IPS-20b (cell line): Measurements from ENCODE around the gene CRY1.

Source experiments
- H3K27ac ChIP-seq: one replicate; pipeline ENCODE4 v1.5.1; 2013; ENCODE audit warnings: low read length
- H3K27me3 ChIP-seq: 2 replicates; pipeline ENCODE4 v1.6.1; 2013; ENCODE audit warnings: mild to moderate bottlenecking, low read length, inconsistent platforms; ENCODE audit not compliant: insufficient read depth
- H3K36me3 ChIP-seq: 2 replicates; pipeline ENCODE4 v1.6.1; 2013; ENCODE audit warnings: low read depth, mild to moderate bottlenecking, inconsistent platforms, low read length, moderate library complexity; ENCODE audit not compliant: insufficient read depth
- H3K4me1 ChIP-seq: 2 replicates; pipeline ENCODE4 v1.6.1; 2013; ENCODE audit warnings: mild to moderate bottlenecking, control low read depth, inconsistent platforms, low read length, moderate library complexity; ENCODE audit not compliant: insufficient read depth
- H3K4me3 ChIP-seq: 2 replicates; pipeline ENCODE4 v1.5.1; 2013; ENCODE audit warnings: mild to moderate bottlenecking, low read length, inconsistent platforms
- H3K9ac ChIP-seq: 2 replicates; pipeline ENCODE4 v1.6.1; 2013; ENCODE audit warnings: low read depth, mild to moderate bottlenecking, inconsistent platforms, low read length, moderate library complexity
- H3K9me3 ChIP-seq: 2 replicates; pipeline ENCODE4 v1.6.1; 2013; ENCODE audit warnings: mild to moderate bottlenecking, low read depth, low read length, inconsistent platforms; ENCODE audit not compliant: insufficient read depth

The CRY1 gene

DNA sequence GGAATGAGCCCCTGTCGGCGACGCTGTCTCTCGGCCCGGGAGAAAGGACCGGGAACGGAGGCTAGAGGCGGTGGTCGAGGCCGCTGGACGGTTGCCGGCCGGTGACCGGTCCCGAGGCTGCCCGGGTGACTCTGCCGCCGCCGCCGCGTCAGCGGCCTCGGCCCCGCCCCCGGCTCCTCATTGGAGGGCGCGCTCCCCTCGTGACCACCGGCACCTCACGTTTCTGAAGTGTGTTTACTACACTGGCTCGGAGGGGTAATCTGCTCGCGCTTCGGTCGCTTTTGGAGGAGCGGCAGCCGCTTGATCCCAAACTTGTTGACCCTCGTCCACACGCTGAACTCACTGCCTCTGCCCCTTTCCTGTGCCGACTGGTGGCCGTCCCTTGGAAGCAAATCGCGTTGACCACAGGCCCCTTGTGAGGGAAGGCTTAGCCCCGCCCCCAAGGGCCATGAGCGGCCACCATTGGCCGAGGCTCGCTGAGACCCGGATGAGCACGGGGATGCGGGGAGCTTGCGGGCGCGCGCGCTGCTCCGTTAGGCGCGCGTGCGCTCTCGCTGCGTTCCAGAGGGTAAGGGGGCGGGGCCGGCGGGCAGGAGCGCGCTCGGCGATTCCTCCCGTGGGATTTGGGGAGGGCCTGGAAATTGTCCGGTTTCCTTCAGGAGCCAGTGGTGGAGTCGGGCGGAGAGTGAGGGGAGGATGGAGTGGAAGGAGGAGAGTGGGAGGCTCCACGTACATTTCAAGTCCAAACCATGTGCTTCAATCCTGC lies at the start of gene CRY1:
Gene CRY1, minus strand, starts transcription at position 133 of the 766 bp plus-strand sequence. CDS start 588 bp downstream, outside the sequence.
- Histone ChIP-seq H3K9me3 (peaks cover 5% of the 10 kb centered on the region), H3K27ac (peak within 1 kb of the TSS; percentile 42), H3K27me3 (no peaks in the 10 kb centered on the region), H3K9ac (peak within 1 kb of the TSS; percentile 88), H3K36me3 (no peaks in the 10 kb centered on the region), H3K4me3 (peak within 1 kb of the TSS; percentile 79), H3K4me1 (peaks cover 10% of the 10 kb centered on the region)

DNA sequence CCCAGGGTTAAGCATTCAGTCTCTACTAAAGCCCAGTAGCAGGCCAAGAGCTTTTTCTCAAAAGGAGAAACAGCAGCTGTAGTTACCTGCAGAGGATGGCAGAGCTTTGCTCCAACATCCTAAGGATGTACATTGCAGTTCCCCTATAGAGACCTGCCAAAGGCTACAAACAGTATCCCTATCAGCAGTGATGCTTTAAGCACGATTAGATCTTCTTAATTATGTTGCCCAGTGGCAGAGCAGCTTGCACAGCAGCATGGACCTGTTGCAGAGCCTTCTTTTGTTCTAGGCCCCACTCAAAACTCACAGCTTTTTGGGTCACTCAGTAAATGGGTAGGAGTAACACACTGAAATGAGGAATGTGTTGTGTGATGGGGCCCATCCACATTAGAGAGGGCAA lies 46.4 kb upstream of the CRY1 start:
- Histone ChIP-seq H3K27ac (no peak overlapping the region), H3K9ac (no peak overlapping the region), H3K27me3 (no peaks in the 10 kb centered on the region), H3K4me1 (peaks cover 7% of the 10 kb centered on the region; the same call in 1 of the 2 replicates), H3K4me3 (no peak overlapping the region), H3K36me3 (no peaks in the 10 kb centered on the region), H3K9me3 (no peaks in the 10 kb centered on the region)

DNA sequence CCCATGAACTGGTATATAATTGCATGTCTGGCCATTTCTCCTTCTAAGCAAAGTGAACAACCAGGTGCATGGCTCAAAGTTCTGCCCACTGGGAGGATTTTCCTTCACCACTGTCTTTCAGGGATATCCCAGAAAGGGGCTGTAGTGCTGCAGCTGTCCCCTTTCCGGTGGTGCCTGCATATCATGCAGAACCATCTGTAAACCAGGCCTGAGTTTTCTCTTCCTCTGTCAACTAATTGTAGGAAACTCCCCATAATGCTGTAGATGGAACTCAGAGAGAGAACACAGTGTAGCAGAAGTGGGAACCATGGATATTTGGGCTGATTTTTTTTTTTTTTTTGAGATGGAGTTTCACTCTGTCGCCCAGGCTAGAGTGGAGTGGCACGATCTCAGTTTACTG lies 45.6 kb upstream of the CRY1 start:
- H3K27ac ChIP-seq, result no peak overlapping the region
- no peaks in the 10 kb centered on the region for H3K27me3 ChIP-seq
- H3K9me3 ChIP-seq, result no peaks in the 10 kb centered on the region
- H3K36me3 ChIP-seq, result no peaks in the 10 kb centered on the region
- H3K4me3 ChIP-seq, result no peak overlapping the region
- H3K9ac ChIP-seq, result no peak overlapping the region
- peaks cover 7% of the 10 kb centered on the region; the same call in 1 of the 2 replicates for H3K4me1 ChIP-seq

DNA sequence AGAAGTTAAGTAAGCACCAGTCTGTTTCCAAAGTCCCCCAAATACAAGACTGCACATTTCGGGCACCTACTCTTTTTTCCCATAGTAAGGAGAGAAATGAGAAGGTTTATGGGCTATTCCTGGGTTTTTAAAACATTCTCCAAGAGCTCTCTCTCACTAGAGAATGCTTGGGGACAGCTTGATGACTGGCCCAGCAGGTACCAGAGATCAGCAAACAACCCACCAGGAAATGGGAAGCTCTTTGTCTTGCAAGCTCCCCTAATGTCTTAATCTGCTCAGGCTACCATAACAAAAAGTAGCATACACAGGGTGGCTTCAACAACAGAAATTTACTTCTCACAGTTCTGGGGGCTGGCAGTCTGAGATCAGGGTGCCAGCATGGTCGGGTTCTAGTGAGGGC lies 41.8 kb upstream of the CRY1 start:
- peak overlapping the region; percentile 19; the same call in 1 of the 2 replicates for H3K4me3 ChIP-seq
- H3K9ac ChIP-seq, result no peak overlapping the region
- H3K9me3 ChIP-seq, result no peaks in the 10 kb centered on the region
- H3K36me3 ChIP-seq, result no peaks in the 10 kb centered on the region
- H3K4me1 ChIP-seq, result peaks cover 7% of the 10 kb centered on the region; the same call in 1 of the 2 replicates
- H3K27me3 ChIP-seq, result peaks cover 5% of the 10 kb centered on the region; the same call in 1 of the 2 replicates
- H3K27ac ChIP-seq, result no peak overlapping the region

DNA sequence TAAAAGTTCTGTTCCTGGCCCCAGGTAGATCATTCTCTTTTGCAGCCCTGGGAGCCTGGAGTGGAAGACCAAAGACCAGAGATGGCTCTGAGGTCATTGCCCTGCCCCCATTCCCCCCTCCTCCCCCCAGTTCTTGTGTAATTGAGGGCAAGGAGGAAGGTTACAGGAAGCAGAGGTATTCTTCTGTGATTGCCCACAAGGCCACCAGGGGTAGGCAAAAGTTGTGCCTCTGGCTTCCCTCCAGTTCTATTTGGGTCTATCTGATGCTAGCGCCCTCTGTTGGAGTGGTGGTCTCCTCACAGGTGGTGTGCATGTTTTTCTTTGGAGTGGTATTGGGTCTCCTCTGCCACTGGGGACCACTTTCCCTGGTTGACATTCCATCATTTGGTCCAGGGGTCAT lies 41.2 kb upstream of the CRY1 start:
- H3K4me1 ChIP-seq, result peaks cover 7% of the 10 kb centered on the region; the same call in 1 of the 2 replicates
- H3K27me3 ChIP-seq, result peaks cover 5% of the 10 kb centered on the region; the same call in 1 of the 2 replicates
- no peak overlapping the region for H3K27ac ChIP-seq
- no peak overlapping the region for H3K9ac ChIP-seq
- H3K4me3 ChIP-seq, result no peak overlapping the region
- H3K36me3 ChIP-seq, result no peaks in the 10 kb centered on the region
- no peaks in the 10 kb centered on the region for H3K9me3 ChIP-seq

DNA sequence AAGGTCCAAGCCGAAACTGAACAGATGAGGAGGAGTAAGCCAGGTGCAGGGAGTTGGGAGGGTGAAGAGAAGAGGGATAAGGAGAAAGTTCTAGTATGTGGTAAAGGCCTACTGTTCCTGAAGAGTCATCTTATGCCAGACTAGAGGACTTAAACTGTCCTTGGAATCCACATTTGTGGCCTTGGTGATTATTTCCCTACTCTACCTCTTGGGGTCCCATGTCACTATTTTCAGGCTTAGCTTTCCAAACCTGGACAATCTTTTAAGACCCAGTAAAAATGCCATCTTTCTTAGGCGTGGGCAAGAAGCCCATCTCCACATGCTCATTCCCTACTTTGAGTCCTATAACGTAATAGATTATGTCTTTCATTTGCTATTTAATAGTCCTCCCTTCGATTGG lies 40.1 kb upstream of the CRY1 start:
- H3K27me3 ChIP-seq, result peaks cover 5% of the 10 kb centered on the region; the same call in 1 of the 2 replicates
- H3K4me1 ChIP-seq, result peaks cover 7% of the 10 kb centered on the region; the same call in 1 of the 2 replicates
- H3K36me3 ChIP-seq, result no peaks in the 10 kb centered on the region
- H3K9ac ChIP-seq, result no peak overlapping the region
- no peak overlapping the region for H3K4me3 ChIP-seq
- no peaks in the 10 kb centered on the region for H3K9me3 ChIP-seq
- no peak overlapping the region for H3K27ac ChIP-seq

DNA sequence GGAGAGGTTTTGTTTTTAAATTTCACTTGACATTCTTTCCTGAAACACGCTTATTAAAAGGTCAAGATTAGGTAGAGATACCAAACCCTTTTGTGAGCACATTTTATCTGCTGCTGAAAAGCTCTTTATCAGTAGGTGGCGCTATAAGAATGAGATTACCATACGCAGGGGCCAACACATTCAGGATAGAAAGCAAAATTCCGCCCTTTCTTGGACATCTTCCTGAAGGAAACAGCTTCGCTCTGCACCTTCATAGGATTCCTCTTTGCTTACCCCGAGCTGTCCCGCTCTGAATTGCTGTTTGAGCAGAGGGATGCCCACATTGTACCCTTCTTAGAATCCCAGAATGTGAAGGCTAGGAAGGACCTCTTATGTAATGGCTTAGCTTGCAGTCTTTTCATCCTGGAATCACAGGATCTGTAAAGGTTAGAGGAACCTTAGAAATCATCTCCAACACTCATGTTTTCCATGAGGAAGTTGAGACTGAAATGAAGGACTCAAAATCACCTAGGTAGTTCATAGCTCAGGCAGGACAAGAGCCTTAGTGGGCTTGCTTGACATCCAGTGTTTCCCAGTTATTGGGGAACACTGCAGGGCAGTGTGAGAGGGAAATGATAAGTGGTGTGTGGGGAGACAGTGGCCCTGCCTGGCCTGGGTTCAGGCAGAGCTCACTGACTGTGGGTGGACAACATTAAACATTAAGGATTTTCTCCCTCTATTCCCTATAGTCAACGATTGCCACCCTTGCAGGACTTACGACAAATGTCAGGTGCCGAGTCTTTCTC lies 38.7 kb upstream of the CRY1 start:
- peaks cover 5% of the 10 kb centered on the region; the same call in 1 of the 2 replicates for H3K27me3 ChIP-seq
- H3K9me3 ChIP-seq, result no peaks in the 10 kb centered on the region
- H3K9ac ChIP-seq, result no peak overlapping the region
- H3K36me3 ChIP-seq, result no peaks in the 10 kb centered on the region
- peaks cover 14% of the 10 kb centered on the region; the same call in 1 of the 2 replicates for H3K4me1 ChIP-seq
- H3K27ac ChIP-seq, result no peak overlapping the region
- no peak overlapping the region for H3K4me3 ChIP-seq

DNA sequence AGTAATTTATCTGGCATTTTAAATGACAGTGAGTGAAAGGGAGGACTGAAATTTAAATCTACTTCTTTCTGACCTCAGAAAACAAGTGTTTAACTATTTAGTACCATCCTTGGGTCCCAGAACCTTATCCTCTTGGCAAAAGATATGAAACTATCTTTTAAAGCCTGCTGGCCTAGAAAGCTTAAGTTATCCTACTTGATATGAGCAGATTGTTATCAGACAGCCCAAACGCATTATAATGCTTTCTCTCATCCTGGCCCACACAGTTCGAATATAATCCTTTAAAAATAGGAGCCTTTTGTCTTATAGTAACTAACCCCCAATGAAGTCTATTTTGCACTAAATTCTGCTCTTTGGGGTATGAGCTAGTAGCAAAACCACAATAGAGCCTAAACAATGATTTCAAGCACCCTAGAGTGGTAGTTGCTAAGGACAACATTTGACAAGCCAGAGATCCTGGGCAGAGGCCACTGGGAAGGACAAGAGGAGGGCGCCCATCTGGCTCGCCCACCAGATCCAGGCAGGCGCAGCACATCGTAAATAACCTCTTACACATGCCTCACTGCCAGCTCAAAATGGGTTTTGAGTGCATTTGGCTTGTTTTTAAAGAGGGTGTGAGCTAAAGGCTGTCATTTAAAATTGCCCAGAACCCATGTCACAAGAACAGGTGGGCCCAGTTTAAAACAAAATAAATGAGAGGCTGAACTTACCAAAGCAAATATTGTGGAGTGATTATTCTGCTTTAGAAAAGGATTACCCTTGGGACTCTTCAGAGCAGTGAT lies 37.7 kb upstream of the CRY1 start:
- no peaks in the 10 kb centered on the region for H3K9me3 ChIP-seq
- H3K4me3 ChIP-seq, result no peak overlapping the region
- peaks cover 16% of the 10 kb centered on the region; the same call in 1 of the 2 replicates for H3K4me1 ChIP-seq
- H3K9ac ChIP-seq, result no peak overlapping the region
- no peak overlapping the region for H3K27ac ChIP-seq
- H3K27me3 ChIP-seq, result peaks cover 5% of the 10 kb centered on the region; the same call in 1 of the 2 replicates
- H3K36me3 ChIP-seq, result no peaks in the 10 kb centered on the region

DNA sequence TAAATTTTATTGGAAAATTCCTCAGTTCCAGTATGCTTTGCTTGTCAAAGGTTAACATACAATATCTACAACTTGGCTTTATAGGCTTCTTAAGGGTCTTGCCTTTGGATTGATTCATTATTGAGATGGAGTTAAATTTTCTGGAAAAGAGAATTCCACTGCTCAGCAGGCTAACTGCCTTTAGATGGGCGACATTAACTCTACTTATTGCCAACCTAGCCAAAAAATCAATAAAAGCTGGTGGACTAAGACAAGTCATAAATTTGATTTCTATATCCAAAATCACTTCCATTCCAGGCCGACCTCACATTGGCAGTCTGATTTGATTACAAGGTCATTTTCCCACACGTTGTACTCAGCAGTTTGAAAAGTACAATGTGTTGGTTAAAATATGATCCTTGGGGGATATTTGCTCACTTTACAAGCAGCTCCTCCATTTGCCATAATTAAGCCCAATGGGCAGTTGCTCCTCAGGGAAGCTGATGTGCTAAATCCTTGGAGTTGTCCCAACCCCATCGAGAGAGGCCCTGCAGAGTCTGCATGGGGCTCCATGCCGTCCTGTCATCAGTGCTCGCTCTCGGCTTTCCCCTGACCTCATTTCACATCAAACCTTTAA lies 36.1 kb upstream of the CRY1 start:
- H3K36me3 ChIP-seq, result no peaks in the 10 kb centered on the region
- no peak overlapping the region for H3K27ac ChIP-seq
- H3K27me3 ChIP-seq, result peaks cover 5% of the 10 kb centered on the region; the same call in 1 of the 2 replicates
- H3K4me1 ChIP-seq, result 0 out of 2 replicates have a peak, but pooled peaks cover 8% of the 10 kb centered on the region
- H3K9ac ChIP-seq, result no peak overlapping the region
- no peaks in the 10 kb centered on the region for H3K9me3 ChIP-seq
- no peak overlapping the region for H3K4me3 ChIP-seq

DNA sequence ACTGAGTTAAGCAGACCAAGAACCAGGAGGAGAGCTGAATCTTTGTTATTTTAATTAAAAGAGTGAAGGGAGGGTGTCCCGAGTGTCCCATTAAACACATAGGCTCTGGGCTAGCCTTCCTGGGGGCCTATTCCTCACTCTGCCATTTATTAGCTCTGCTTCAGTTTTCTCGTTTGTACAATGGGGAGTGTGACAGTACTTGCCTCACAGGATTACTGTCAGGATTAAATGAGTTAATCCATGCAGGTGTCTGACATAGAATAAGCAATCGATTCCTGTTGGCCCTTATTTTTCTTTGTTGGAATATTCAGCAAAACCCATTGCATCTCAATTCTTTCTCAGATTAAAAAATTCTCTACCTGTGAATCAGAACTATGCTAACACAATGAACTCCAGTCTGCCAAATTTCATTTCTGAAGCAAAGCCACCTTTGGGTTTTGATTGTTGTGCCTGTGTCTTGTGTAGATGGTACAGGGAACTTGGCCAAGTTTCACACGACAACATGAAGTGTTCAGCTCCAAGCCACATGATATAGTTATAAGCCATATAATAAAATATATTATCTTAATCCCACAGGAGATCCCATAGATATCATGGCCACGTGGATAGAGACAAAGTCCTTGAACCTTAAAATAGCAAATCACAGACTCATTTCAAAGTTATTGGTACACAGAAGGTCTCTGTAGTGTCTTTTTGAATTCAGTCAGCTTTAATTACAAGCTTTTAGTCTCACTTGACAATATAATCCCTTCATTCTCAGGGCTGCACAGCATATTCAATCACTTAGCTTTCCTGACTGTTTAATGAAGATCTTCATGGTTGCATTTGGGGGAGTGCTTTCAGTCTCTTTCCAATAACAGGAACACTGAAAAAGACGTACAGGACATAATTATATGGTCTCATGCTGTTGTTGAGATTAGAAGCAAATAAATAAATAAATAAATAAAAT lies 34.4 kb upstream of the CRY1 start:
- Histone ChIP-seq H3K27me3 (peaks cover 5% of the 10 kb centered on the region; the same call in 1 of the 2 replicates), H3K9me3 (no peaks in the 10 kb centered on the region), H3K4me3 (no peak overlapping the region), H3K4me1 (0 out of 2 replicates have a peak, but pooled peaks cover 8% of the 10 kb centered on the region), H3K36me3 (no peaks in the 10 kb centered on the region), H3K27ac (no peak overlapping the region), H3K9ac (no peak overlapping the region)
